HepG2 (cell line): Measurements from ENCODE around the gene HBM. TPM values are rescaled to one million over a fixed set of nuclear protein-coding genes. Genes with fewer than 3 reads are reported as not detected.

Experiments used
- ATRX ChIP-seq: sonication (generic); formaldehyde crosslinking; IDR thresholded peaks from 2 replicates; pipeline ENCODE4 v1.4.0; 2020; ENCODE audit warnings: missing genetic modification reagents, borderline replicate concordance
- DPF2 ChIP-seq: sonication (generic); formaldehyde crosslinking; IDR thresholded peaks from 2 replicates; pipeline ENCODE4 v1.4.0; 2020; ENCODE audit warnings: mild to moderate bottlenecking, low read depth, missing genetic modification reagents, borderline replicate concordance
- HNF1A ChIP-seq, 2 experiments: sonication (generic) in 1 of 2; formaldehyde crosslinking in 1 of 2; IDR thresholded peaks; 2 replicates each; pipeline versions ENCODE4 v1.4.0 to v1.6.1; 2016 to 2020; ENCODE audit warnings: borderline replicate concordance in 1 of 2, low read depth in 1 of 2, mild to moderate bottlenecking in 1 of 2, missing genetic modification reagents in 1 of 2
- KMT2B ChIP-seq: IDR thresholded peaks from 2 replicates; pipeline ENCODE4 v1.6.1; 2016; ENCODE audit warnings: missing genetic modification reagents, missing compliant biosample characterization
- MYC ChIP-seq: sonication (generic); formaldehyde crosslinking; IDR thresholded peaks from 2 replicates; pipeline ENCODE4 v1.9.0; 2021; ENCODE audit warnings: missing genetic modification reagents, borderline replicate concordance
- REPIN1 ChIP-seq: sonication (generic); formaldehyde crosslinking; IDR thresholded peaks from 2 replicates; pipeline ENCODE4 v1.8.0; 2022; ENCODE audit warnings: missing genetic modification reagents, low read depth, mild to moderate bottlenecking, borderline replicate concordance
- REXO4 ChIP-seq: sonication (generic); formaldehyde crosslinking; IDR thresholded peaks from 2 replicates; pipeline ENCODE4 v1.8.0; 2022; ENCODE audit warnings: missing genetic modification reagents, mild to moderate bottlenecking, borderline replicate concordance
- SALL2 ChIP-seq: sonication (generic); formaldehyde crosslinking; IDR thresholded peaks from 2 replicates; pipeline ENCODE4 v1.8.1; 2023; ENCODE audit warnings: mild to moderate bottlenecking, missing genetic modification reagents, inconsistent platforms
- SRF ChIP-seq: IDR thresholded peaks from 2 replicates; pipeline ENCODE4 v1.6.1; 2011; ENCODE audit warnings: mild to moderate bottlenecking, low read depth, low read length, moderate library complexity
- THAP7 ChIP-seq: sonication (generic); formaldehyde crosslinking; IDR thresholded peaks from 2 replicates; pipeline ENCODE4 v1.8.1; 2023; ENCODE audit warnings: mild to moderate bottlenecking, missing genetic modification reagents
- ZBED4 ChIP-seq: sonication (generic); formaldehyde crosslinking; IDR thresholded peaks from 2 replicates; pipeline ENCODE4 v1.4.0; 2020; ENCODE audit warnings: missing genetic modification reagents, borderline replicate concordance
- ZBTB7A ChIP-seq: sonication (generic); formaldehyde crosslinking; IDR thresholded peaks from 2 replicates; pipeline ENCODE4 v1.8.0; 2022; ENCODE audit warnings: mild to moderate bottlenecking, missing genetic modification reagents
- ZKSCAN5 ChIP-seq: sonication (generic); formaldehyde crosslinking; IDR thresholded peaks from 2 replicates; pipeline ENCODE4 v1.5.1; 2020; ENCODE audit warnings: mild to moderate bottlenecking, missing genetic modification reagents
- ZNF207 ChIP-seq: fragments of 450-650 bp; IDR thresholded peaks from 2 replicates; pipeline ENCODE4 v1.6.1; 2016; ENCODE audit warnings: antibody characterized with exemption, borderline replicate concordance
- ZNF598 ChIP-seq: sonication (generic); formaldehyde crosslinking; IDR thresholded peaks from 2 replicates; pipeline ENCODE4 v1.5.1; 2020; ENCODE audit warnings: mild to moderate bottlenecking, missing genetic modification reagents, borderline replicate concordance
- polyA plus RNA-seq, 8 experiments: library from polyadenylated mRNA; depleted of rRNA in 3 of 8; stranded (reverse) in 7 of 8; unstranded in 1 of 8; fragments of >200 nt; fragmentation: Illumina TruSeq in 4 of 8; extraction: Trizol in 4 of 8; gene quantifications; 2 replicates each; pipeline versions ENCODE4 v1.2.1 to v1.2.3, GENCODE V29; 2011 to 2016; ENCODE audit warnings: low read depth in 4 of 8, missing spikeins in 1 of 8, mixed read lengths in 1 of 8; ENCODE audit not compliant: insufficient read depth in 1 of 8
- total RNA-seq, 5 experiments: library from RNA; depleted of rRNA; stranded (reverse); fragments of >200 nt; fragmentation: Illumina TruSeq; extraction: Trizol; gene quantifications; 2 replicates each; pipeline ENCODE4 v1.2.3, GENCODE V29; 2016; ENCODE audit warnings: low read depth in 1 of 5
- TF ChIP-seq, protein P1 (sequence below): sonication (generic); formaldehyde crosslinking; IDR thresholded peaks from 2 replicates; pipeline ENCODE4 v1.5.1; 2020; ENCODE audit warnings: mild to moderate bottlenecking, missing genetic modification reagents, borderline replicate concordance

HBM gene
- total and polyA plus RNA-seq, 2 of the 13 experiments (the other 11 are each of a cell fraction or from before 2014, with no cell fraction given): not detected

DNA sequence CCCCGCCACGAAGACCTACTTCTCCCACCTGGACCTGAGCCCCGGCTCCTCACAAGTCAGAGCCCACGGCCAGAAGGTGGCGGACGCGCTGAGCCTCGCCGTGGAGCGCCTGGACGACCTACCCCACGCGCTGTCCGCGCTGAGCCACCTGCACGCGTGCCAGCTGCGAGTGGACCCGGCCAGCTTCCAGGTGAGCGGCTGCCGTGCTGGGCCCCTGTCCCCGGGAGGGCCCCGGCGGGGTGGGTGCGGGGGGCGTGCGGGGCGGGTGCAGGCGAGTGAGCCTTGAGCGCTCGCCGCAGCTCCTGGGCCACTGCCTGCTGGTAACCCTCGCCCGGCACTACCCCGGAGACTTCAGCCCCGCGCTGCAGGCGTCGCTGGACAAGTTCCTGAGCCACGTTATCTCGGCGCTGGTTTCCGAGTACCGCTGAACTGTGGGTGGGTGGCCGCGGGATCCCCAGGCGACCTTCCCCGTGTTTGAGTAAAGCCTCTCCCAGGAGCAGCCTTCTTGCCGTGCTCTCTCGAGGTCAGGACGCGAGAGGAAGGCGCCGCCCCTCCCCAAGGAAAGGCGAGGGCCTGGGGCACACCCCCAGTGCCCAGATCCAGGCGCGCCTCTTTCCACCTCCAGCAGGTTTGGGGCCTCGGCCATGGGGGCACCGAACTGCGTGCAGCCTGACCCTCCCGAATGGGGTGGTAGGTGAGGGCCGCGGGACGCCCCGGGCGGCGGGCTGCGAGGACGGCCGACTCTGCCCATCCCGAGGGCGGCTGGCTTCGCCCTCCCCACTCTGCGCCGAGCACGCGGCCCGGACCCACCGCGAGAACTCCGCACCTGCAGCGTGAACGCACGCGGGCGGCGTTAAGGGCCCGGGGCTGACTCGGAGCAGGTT lies 15.1 kb downstream of the HBM start (continued):
- TF ChIP-seq SRF (no peak), MYC (CRISPR knock-in tag) (peak; percentile 99), ZBTB7A (CRISPR knock-in tag) (peak; percentile 98), REXO4 (CRISPR knock-in tag) (peak; percentile 97), SALL2 (CRISPR knock-in tag) (peak; percentile 96), ATRX (no peak), HNF1A (IDR thresholded peaks at IDR 0.05; ENCODE audit: low read depth) (no peak), HNF1A (CRISPR knock-in tag; IDR thresholded peaks at IDR 0.05; ENCODE audit: borderline replicate concordance) (peak; percentile 81; the same call in 1 of the 2 replicates), DPF2 (CRISPR knock-in tag) (no peak), ZBED4 (peak; percentile 93; the same call in 1 of the 2 replicates), ZNF598 (peak; percentile 99), KMT2B (CRISPR knock-in tag) (peak; percentile 65; the same call in 1 of the 2 replicates), REPIN1 (CRISPR knock-in tag) (peak; percentile 98), ZKSCAN5 (CRISPR knock-in tag) (0 out of 2 replicates have a peak, but pooled peaks have one; percentile 8), ZNF207 (no peak), THAP7 (CRISPR knock-in tag) (peak; percentile 89; the same call in 1 of the 2 replicates)
- TF ChIP-seq, protein P1, sequence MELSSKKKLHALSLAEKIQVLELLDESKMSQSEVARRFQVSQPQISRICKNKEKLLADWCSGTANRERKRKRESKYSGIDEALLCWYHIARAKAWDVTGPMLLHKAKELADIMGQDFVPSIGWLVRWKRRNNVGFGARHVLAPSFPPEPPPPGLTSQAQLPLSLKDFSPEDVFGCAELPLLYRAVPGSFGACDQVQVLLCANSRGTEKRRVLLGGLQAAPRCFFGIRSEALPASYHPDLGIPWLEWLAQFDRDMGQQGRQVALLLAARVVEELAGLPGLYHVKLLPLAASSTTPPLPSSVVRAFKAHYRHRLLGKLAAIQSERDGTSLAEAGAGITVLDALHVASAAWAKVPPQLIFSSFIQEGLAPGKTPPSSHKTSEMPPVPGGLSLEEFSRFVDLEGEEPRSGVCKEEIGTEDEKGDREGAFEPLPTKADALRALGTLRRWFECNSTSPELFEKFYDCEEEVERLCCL (CRISPR knock-in tag): 0 out of 2 replicates have a peak, but pooled peaks have one; percentile 69
